Measurements from ENCODE around the gene SMOC2.
A peak's percentile ranks its signal among the peaks of the same experiment; 100 is the strongest.

SMOC2 gene

DNA sequence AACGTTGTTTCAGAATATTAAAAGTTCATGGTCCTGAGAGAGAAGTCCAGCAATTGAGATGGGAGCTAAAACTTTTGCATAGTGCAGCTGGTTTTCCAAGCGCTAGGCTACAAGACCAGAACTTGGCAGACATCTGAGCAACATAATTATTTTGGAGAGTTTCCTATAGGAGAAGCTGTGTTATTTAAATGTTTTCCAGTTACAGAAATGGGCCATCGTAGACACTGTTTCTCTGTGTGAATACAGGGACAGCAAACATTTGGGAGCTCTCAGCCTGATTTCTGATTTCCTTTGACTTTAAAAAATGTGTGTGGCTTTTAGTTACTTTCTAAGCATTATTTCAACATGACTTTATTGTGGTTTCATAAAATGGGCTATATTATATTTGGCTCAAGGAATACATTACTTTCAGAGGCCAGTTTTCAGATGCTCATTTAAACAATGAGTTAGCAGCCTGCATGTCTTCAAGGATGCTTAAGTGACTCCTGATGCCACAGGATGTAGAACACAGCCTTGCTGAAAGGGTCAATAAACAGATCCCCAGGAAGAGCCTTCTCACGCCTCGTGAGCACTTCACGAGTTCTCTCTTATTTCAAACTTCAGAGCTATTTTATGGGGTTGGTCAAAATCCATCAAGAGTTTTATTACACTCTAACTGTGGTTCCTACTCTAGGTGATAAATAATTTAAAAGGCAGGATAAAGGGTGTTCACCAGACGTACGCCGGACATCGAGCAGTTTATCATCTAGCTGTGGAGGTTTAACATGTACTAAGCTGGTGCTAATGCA is 193.8 kb downstream of the SMOC2 start:
- DNase-seq: no peak

DNA sequence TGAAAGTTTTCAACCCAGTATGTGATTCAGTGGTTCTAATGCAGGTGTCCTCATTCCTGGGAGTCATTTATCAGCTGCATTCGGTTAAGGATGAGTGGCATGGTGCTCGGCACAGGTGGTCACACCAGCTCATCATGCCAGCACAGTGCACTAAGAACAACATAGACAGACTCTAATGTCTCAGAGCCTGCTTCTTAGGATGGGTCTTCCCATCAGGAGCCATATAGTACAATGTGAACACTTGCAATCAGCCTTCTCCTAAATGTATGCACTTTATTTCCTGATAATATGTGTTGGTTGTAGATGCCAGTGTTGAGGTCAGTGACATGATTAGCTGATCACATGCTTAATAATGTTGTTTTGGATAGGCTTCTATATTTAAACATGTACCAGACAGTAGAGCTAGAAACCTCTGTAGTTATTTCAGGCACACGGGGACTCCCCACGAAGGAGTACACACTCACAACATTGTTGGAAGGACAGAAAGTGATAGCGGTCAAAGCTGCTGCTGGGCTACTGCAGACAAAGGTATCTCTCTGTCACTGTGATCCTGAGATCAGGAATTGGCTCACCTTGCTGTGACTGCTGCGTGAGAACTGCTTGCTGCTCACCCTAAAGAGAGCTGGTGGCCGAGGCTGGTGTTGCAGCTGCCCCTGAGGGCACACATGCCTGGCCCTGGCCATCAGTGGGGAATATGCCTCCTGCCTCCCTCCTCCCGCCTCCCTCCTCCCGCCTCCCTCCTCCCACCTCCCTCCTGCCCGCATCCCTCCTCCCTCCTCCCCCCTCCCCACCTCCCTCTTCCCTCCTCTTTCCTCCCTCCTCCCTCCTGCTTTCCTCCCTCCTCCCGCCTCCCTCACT is 195.4 kb downstream of the SMOC2 start:
- DNase-seq: no peak

DNA sequence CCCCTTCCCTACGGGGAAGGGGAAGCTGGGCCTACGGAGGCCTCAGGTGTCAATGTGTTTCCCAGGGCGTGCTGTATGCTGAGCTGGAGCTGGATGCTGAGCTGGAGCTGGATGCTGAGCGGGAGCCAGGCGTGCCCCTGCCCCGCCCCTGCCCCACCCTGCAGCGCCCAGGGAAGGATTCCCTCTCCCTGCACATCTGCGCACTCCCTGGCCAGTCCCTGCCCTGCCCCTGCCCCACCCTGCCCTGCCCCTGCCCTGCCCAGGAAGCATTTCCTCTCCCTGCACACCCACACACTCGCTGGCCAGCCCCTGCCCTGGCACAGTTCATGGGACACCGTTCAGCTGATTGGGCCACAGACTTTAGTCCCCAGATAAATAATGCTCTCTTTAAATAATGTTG is 196.8 kb downstream of the SMOC2 start:
- DNase-seq: no peak

- no peak for DNase-seq
These were observed 197.7 kb downstream of the SMOC2 start for GRCh38 chr6:168638468-168639271.

- no peak for DNase-seq
These were observed 199.2 kb downstream of the SMOC2 start for GRCh38 chr6:168640181-168640580.

- DNase-seq: no peak
These were observed 199.8 kb downstream of the SMOC2 start for GRCh38 chr6:168640768-168641167.

DNA sequence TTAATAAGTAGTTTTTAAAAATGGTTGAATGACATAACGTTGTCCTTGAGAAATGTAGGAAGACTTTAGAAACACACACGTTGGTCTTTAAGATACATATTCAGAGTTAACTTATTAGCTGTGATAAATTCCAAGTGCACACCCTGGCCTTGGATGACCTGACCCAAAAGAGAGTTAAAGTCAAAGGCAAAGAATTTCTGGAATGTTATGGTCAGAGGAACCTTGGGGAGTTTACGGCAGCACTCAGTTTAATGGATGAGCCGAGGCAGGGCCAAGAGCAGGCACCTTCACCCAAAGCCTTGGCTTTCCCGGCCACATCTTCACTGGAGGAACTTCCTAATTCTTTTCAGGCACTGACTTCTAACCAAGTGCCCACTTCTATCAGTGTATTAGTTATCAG is 200.5 kb downstream of the SMOC2 start:
- DNase-seq: no peak

- DNase-seq: no peak
These were observed 202.4 kb downstream of the SMOC2 start for GRCh38 chr6:168643401-168643800.

DNA sequence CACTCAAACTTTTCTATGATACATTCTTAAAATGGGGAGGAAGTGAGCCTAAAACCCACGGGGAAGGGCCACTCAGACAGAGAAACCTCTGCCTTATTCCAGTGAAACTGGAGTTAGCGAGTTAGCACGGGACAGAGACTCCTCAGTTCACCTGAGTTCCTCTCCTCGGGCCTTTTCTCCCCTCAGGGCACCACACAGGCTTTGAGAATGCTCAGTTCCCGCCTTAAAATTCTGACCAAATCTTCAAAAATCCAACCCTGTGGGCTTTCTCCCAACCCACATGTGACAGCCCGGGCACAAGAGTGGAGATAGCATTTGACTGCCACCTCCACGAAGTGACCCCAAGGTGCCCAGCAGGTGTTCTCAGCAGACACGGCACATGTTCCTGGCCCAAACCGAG is 204.3 kb downstream of the SMOC2 start:
- no peak for DNase-seq

DNA sequence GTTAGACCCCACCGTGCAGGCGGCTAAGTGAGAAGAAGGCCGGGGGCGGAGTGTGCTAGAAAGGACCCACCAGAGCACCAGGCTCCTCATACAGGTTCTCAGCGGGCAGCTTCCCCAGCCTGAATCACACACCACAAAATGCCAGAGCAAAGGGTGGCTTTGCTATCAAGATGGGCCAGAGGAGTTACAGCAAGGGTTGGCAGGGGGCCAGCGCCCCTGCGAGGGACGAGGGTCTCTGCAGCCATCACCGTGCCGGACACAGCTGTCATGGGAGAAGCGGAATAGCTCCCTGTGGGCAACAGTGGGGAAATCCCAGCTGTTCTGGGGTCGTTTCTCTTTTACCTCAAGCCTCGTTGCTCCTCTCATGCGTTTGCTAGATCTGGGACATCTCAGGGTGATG is 206.3 kb downstream of the SMOC2 start:
- DNase-seq: no peak

DNA sequence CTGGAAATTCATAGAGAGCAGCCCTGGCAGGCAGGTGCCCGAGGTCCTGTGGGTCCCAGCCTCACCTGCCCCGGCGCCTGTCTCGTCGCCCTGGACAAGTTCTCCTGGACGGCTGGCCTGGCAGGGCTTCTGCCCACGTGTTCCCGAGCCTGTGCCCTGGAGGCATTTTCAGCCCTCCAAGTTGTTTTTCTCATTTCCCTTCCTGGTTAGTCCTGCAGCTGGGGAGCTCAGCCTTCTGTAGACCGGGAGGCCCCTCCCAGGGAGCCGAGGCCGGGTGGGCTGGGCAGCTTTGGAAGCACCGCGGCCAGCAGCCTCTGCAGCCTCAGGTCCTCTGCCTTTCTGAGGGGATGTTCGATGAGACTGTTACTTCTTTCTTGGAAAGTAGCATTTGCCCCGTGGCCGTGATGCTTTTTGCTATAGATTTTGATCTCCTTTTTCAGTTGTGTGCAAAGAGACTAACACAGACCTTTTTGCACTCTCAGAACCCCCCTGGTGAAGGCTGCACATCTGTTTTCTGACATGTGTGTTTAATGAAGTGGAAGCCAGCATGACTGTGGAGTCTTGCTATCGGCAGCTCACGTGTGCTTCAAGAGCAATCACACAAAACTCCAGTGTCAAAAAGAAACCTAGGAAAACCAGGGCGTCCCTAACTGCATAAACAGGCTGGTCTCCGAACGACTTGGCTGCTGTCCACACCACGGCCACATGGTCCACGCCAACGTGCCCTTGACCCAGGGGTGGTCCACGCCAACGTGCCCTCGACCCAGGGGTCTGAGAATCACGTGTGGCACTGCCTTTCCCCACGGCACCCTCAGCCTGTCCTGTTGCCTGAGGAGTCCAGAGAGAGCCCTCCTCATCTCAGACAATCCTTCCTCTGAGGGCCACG is 207.5 kb downstream of the SMOC2 start:
- no peak for DNase-seq

DNA sequence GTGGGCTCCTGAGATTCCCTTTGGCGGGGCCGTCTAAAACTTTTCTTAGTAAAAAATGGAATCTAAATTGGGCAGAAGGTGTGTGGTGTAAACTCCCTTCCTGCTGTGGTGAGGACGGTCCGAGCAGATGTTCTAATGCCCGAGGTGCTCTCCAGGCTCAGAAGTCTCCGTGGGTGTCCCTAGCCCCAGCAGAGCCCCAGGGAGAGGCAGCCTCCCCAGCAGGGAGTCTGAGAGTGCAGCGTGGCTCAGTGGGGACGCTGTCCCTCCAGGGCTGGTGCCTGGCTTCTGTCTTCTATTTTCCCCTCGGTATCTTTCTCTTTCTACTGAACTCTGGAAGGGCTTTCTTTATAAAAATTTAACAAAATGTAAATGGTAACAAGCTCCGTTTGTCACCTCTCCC is 208.2 kb downstream of the SMOC2 start:
- no peak for DNase-seq

DNA sequence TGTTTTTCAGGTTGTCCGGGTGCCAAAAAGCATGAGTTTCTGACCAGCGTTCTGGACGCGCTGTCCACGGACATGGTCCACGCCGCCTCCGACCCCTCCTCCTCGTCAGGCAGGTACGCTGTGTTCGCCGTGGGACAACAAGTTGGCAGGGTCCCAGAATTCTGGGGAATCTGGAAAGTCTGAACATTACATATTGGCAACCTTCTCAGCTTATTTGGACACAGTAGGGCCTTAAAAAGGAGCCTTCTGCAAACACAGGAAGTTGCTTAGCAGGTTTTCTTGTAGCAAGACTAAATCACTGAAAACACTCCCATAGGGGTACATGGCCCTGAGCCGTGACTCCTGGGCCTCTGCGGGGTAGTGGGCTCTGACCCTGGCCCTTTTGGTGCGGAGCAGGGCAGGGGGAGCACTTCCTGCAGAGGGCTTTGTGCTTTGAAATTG is 209.7 kb downstream of the SMOC2 start:
- no peak for DNase-seq

DNA sequence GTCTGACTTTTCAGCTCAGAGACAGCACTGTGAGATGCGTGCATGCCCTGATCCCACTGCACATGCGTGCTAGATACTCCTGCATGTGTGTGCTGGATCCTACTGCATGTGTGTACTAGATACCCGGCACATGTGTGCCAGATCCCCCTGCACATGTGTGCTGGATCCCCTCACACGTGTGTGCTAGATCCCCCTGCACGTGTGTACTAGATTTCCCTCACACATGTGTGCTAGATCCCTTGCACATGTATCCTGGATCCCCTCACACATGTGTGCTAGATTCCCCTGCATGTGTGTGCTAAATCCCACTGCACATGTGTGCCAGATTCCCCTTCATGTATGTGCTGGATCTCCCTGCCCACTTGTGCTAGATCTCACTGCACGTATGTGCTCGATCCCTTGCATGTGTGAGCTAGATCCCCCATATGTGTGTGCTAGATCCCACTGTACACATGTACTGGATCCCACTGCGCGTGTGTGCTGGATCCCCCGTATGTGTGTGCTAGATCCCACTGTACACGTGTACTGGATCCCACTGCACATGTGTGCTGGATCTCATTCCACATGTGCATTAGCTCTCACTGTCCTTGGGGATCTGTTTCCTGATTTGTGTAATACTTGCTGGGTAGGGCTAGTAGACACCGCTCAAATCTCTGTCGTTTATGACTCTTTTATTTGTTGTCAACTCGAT is 214.6 kb downstream of the SMOC2 start:
- no peak for DNase-seq

DNA sequence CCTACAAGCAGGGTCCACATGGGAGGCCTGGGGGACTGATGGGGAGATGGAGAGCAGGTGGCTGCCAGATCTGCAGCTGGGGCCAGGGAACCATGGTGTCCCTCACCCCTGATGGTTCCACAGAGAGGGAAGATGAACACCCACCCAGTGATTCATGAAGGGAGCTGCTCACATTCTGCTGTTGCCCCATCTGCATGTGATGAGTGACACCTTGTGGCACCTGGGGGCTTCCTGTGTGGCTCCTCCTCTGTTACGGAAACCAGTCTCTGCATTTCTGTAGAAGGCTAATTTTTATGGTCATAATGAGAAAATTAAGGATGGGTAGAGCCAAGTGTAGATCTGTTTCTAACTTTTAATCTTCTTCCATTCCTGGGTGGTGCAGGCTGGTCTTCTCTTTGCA is 217.1 kb downstream of the SMOC2 start:
- no peak for DNase-seq

- no peak for DNase-seq
These were observed 219.5 kb downstream of the SMOC2 start for GRCh38 chr6:168660400-168660945.

- no peak for DNase-seq
These were observed 221.4 kb downstream of the SMOC2 start for GRCh38 chr6:168662301-168662936.

DNA sequence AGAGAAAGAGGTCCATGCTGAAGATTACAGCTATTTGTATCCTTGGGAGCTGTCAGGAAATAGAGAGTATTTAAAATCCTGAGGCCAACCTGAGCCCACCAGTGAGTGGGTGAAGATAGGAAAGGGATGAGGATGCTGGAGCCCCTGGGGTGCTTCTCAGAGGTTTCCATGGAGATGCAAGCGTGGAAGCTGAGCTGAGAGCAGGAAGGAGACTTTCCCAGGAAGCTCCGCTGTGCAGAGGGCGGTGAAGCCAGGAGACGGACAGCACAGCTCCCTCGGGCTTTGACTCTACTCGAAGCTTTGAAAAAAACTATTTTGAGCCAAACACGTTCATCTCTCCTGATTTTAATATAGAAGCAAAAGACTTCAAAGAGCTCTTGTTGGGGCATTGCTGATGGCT is 222.1 kb downstream of the SMOC2 start:
- DNase-seq: no peak

GRCh38 chr6:168664956-168665355 is 224.0 kb downstream of the SMOC2 start:
- DNase-seq: peak; percentile 2

DNA sequence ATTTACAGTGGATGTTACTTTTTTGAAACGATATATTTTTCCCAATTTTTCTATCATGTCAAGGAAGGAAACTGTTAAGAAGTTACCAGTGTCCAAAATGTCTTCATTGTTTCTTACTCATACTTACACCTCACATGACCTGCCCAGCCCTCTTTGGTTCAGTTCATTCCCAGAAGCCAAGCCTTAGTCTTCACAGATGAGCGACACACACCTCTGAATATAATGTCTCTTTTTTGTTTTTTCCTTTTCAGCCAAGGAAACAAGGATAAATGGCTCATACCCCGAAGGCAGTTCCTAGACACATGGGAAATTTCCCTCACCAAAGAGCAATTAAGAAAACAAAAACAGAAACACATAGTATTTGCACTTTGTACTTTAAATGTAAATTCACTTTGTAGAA is 225.2 kb downstream of the SMOC2 start:
- no peak for DNase-seq

All from NCI-H187 treated with DMSO at 0.1 percent for 48 hours (cell line).